ENCODE measurements around the gene TF.
"Not testable (repeated sequence)": the region's sequence is repeated elsewhere in the genome, so short reads cannot be mapped to it uniquely, and the experiment has no call there.

Gene TF

GRCh38 chr3:133776794-133777438, 30.7 kb downstream of the TF start:
- no peaks in the 10 kb centered on the region for H3K79me2 ChIP-seq (ENCODE audit: insufficient read depth, low read length)
- no peak overlapping the region for H3K4me3 ChIP-seq (ENCODE audit: insufficient read depth, low read length, poor library complexity, severe bottlenecking)
- no peaks in the 10 kb centered on the region for H3K9me3 ChIP-seq (ENCODE audit: insufficient read depth, low read length)
- no peaks in the 10 kb centered on the region for H3K27me3 ChIP-seq (ENCODE audit: low read length)
- H3F3A ChIP-seq (ENCODE audit: insufficient read depth) = no peaks in the 10 kb centered on the region
- H3K9me2 ChIP-seq (replicated peaks; ENCODE audit: insufficient read depth, low read length) = no peaks in the 10 kb centered on the region
- no peak overlapping the region for H3K4me2 ChIP-seq (ENCODE audit: low read depth, low read length, poor library complexity, severe bottlenecking)
- H3K9ac ChIP-seq (ENCODE audit: low read length) = no peak overlapping the region
- no peak for TF ChIP-seq CTCF (IDR thresholded peaks at IDR 0.05; ENCODE audit: insufficient read depth, low read length, poor library complexity, severe bottlenecking)
- no peak for TF ChIP-seq EZH2phosphoT487 (conservative IDR thresholded peaks at IDR 0.05; ENCODE audit: low read length)
- H4K20me1 ChIP-seq (ENCODE audit: low read depth, low read length) = no peaks in the 10 kb centered on the region
- no peak overlapping the region for H2AFZ ChIP-seq (ENCODE audit: low read depth, low read length, severe bottlenecking)
- no peak overlapping the region for H3K27ac ChIP-seq (ENCODE audit: low read depth, low read length)
- no peaks in the 10 kb centered on the region for H3K36me3 ChIP-seq (ENCODE audit: low read length)

GRCh38 chr3:133777807-133778568, 31.8 kb downstream of the TF start:
- Histone ChIP-seq H3K79me2 (ENCODE audit: insufficient read depth, low read length) (no peaks in the 10 kb centered on the region), H3K9me2 (replicated peaks; ENCODE audit: insufficient read depth, low read length) (no peaks in the 10 kb centered on the region), H3F3A (ENCODE audit: insufficient read depth) (no peaks in the 10 kb centered on the region), H4K20me1 (ENCODE audit: low read depth, low read length) (no peaks in the 10 kb centered on the region), H3K27ac (ENCODE audit: low read depth, low read length) (no peak overlapping the region), H3K27me3 (ENCODE audit: low read length) (no peaks in the 10 kb centered on the region), H3K9me3 (ENCODE audit: insufficient read depth, low read length) (no peaks in the 10 kb centered on the region), H3K36me3 (ENCODE audit: low read length) (no peaks in the 10 kb centered on the region), H3K4me3 (ENCODE audit: insufficient read depth, low read length, poor library complexity, severe bottlenecking) (no peak overlapping the region), H3K4me2 (ENCODE audit: low read depth, low read length, poor library complexity, severe bottlenecking) (no peak overlapping the region), H3K9ac (ENCODE audit: low read length) (no peak overlapping the region), H2AFZ (ENCODE audit: low read depth, low read length, severe bottlenecking) (no peak overlapping the region)
- TF ChIP-seq EZH2phosphoT487 (conservative IDR thresholded peaks at IDR 0.05; ENCODE audit: low read length) (no peak), CTCF (IDR thresholded peaks at IDR 0.05; ENCODE audit: insufficient read depth, low read length, poor library complexity, severe bottlenecking) (no peak)

- Histone ChIP-seq H4K20me1 (ENCODE audit: low read depth, low read length) (no peaks in the 10 kb centered on the region), H3K4me3 (ENCODE audit: insufficient read depth, low read length, poor library complexity, severe bottlenecking) (no peak overlapping the region), H3K4me2 (ENCODE audit: low read depth, low read length, poor library complexity, severe bottlenecking) (no peak overlapping the region), H2AFZ (ENCODE audit: low read depth, low read length, severe bottlenecking) (no peak overlapping the region), H3F3A (ENCODE audit: insufficient read depth) (no peaks in the 10 kb centered on the region), H3K79me2 (ENCODE audit: insufficient read depth, low read length) (no peaks in the 10 kb centered on the region), H3K27me3 (ENCODE audit: low read length) (no peaks in the 10 kb centered on the region), H3K36me3 (ENCODE audit: low read length) (no peaks in the 10 kb centered on the region), H3K9ac (ENCODE audit: low read length) (no peak overlapping the region), H3K27ac (ENCODE audit: low read depth, low read length) (no peak overlapping the region), H3K9me3 (ENCODE audit: insufficient read depth, low read length) (no peaks in the 10 kb centered on the region), H3K9me2 (replicated peaks; ENCODE audit: insufficient read depth, low read length) (no peaks in the 10 kb centered on the region)
- TF ChIP-seq CTCF (IDR thresholded peaks at IDR 0.05; ENCODE audit: insufficient read depth, low read length, poor library complexity, severe bottlenecking) = no peak
- TF ChIP-seq EZH2phosphoT487 (conservative IDR thresholded peaks at IDR 0.05; ENCODE audit: low read length) = no peak
These were observed 33.5 kb downstream of the TF start for GRCh38 chr3:133779626-133780203.

GRCh38 chr3:133780756-133781155, 34.6 kb downstream of the TF start:
- H4K20me1 ChIP-seq (ENCODE audit: low read depth, low read length); H3K4me2 ChIP-seq (ENCODE audit: low read depth, low read length, poor library complexity, severe bottlenecking); H3K36me3 ChIP-seq (ENCODE audit: low read length); H3K4me3 ChIP-seq (ENCODE audit: insufficient read depth, low read length, poor library complexity, severe bottlenecking); H3K9me2 ChIP-seq (replicated peaks; ENCODE audit: insufficient read depth, low read length); H3K27me3 ChIP-seq (ENCODE audit: low read length); H3F3A ChIP-seq (ENCODE audit: insufficient read depth); H3K9ac ChIP-seq (ENCODE audit: low read length); H2AFZ ChIP-seq (ENCODE audit: low read depth, low read length, severe bottlenecking); H3K79me2 ChIP-seq (ENCODE audit: insufficient read depth, low read length); H3K9me3 ChIP-seq (ENCODE audit: insufficient read depth, low read length); H3K27ac ChIP-seq (ENCODE audit: low read depth, low read length): not testable (repeated sequence)
